22Rv1 (cell line): ENCODE results near the gene MPHOSPH10.
"Not testable (repeated sequence)": the region's sequence is repeated elsewhere in the genome, so short reads cannot be mapped to it uniquely, and the experiment has no call there.

Experiments
- H3K27ac ChIP-seq: fragments of 450-650 bp; 2 replicates; pipeline ENCODE4 v1.5.1; 2017
- CTCF ChIP-seq: fragments of 450-650 bp; IDR thresholded peaks from 2 replicates; pipeline ENCODE4 v1.5.1; 2017; ENCODE audit warnings: mild to moderate bottlenecking
- ZFX ChIP-seq: fragments of 450-650 bp; IDR thresholded peaks from 2 replicates; pipeline ENCODE4 v1.6.1; 2017; ENCODE audit warnings: antibody characterized with exemption, borderline replicate concordance

The MPHOSPH10 gene

GRCh38 chr2:71101656-71102055 is 28.8 kb upstream of the MPHOSPH10 start:
- TF ChIP-seq CTCF: no peak
- no peak overlapping the region for H3K27ac ChIP-seq

GRCh38 chr2:71102981-71103681 is 27.3 kb upstream of the MPHOSPH10 start:
- TF ChIP-seq CTCF: no peak
- no peak for TF ChIP-seq ZFX

GRCh38 chr2:71103809-71104208 is 26.6 kb upstream of the MPHOSPH10 start:
- TF ChIP-seq CTCF (no peak), ZFX (no peak)
- no peak overlapping the region for H3K27ac ChIP-seq

More at GRCh38 chr2:71102981-71103681, 27.3 kb upstream of the MPHOSPH10 start:
- no peak overlapping the region for H3K27ac ChIP-seq

GRCh38 chr2:71106463-71106862 is 24.0 kb upstream of the MPHOSPH10 start:
- H3K27ac ChIP-seq: not testable (repeated sequence)

- TF ChIP-seq CTCF (no peak), ZFX (no peak)
These were observed 22.3 kb upstream of the MPHOSPH10 start for GRCh38 chr2:71108091-71108490.

GRCh38 chr2:71113843-71114242 is 16.6 kb upstream of the MPHOSPH10 start:
- TF ChIP-seq CTCF (no peak), ZFX (no peak)
- H3K27ac ChIP-seq: no peak overlapping the region

More at GRCh38 chr2:71108091-71108490, 22.3 kb upstream of the MPHOSPH10 start:
- H3K27ac ChIP-seq: no peak overlapping the region

GRCh38 chr2:71117063-71117462 is 13.4 kb upstream of the MPHOSPH10 start:
- TF ChIP-seq ZFX (no peak), CTCF (no peak)
- no peak overlapping the region for H3K27ac ChIP-seq

GRCh38 chr2:71120195-71120594 is 10.2 kb upstream of the MPHOSPH10 start:
- no peak overlapping the region for H3K27ac ChIP-seq
- TF ChIP-seq CTCF (no peak), ZFX (no peak)
